Activated CD4-positive, alpha-beta T cell treated with anti-CD3 and anti-CD28 coated beads for 24 hours (primary cell): ENCODE data around the gene ATP11B.

Experiments used
- DNase-seq, 2 donors: peaks; one replicate each; pipeline ENCODE4 v3.0.0-alpha.2; 2020; ENCODE audit warnings: low read depth in 2 of 2

Gene ATP11B

DNA sequence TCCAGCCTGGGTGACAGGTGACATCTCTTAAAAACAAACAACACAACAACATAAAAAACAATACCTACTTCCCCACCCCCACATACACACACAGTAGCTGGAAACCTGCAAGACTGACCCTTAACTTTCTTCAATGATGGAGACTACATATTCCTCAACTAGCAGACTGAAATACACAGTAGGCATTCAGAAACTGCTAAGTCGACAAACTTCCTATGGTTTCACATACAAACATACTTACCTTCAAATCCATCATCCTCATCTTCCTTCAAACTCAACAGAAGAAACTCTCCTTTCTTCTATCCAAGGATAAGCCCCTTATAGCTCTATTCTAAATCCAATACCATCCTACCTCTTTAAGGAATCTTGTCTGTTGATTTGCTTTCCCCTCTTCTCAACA, 156.4 kb downstream of the ATP11B start:
- no peak for DNase-seq

DNA sequence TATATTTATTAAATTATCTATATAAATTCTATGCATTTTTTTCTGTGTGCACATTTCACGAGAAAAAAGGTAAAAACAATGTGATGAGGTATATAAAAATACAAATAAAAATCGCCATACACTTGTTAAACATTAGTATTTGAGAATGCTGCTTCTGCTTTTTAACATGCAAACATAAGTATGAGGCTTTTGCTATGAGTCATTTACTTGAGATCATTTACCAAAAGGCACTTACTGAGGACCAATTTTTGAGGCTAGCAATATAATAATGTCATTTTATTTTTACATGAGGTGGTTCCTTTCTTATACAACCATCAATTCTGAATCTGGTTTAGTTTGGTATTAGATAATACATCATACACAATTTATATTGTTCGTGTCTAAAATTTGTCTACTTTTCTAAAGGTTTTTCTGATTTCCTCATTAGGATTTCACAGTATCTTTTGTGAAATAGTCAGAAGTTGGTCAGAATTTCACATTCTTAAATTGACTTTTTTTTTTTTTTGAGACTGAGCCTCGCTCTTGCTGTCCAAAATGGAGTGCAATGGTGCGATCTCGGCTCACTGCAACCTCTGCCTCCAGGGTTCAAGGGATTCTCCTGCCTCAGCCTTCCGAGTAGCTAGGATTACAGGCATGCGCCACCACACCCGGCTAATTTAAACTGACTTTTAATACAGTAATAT, 161.4 kb downstream of the ATP11B start:
- no peak for DNase-seq

DNA sequence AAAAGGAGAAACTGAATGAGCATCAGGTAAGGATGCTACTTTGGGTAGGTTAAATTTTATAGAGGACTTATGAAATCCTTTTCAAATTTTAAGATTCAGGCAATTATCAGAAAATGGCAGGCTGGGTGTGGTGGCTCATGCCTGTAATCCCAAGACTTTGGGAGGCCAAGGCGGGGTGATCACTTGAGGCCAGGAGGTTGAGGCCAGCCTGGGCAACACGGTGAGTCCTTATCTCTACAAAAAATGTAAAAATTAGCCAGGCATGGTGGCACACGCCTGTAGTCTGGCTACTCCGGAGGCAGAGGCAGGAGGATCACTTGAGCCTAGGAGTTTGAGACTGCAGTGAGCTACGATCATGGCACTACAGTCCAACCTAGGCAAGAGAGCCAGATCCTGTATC, 163.9 kb downstream of the ATP11B start:
- no peak for DNase-seq

DNA sequence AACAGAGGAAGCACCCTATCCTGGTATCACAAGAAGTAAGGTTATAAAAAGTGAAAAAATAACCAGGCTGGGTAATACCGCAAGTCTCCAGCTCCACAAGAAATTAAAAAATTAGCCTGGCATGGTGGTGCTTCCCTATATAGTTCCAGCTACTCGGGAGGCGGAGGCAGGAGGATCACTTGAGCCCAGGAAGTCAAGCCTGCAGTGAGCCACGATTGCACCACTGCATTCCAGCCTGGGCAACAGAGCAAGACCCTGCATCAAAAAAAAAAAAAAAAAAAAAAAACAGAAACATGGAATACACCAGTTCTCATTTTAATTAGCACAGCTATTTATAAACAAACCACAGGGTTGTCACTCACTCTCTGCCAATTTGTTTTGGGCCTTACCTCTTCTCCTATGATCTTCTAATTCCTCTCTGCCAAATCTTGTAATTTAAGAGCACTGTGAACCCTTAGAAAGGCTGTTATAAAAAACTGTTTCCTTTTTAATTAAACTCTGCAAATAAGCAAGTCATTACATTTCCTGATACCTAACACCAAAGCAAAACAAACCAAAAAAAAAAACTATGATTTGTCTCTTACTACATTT, 164.5 kb downstream of the ATP11B start:
- no peak for DNase-seq

DNA sequence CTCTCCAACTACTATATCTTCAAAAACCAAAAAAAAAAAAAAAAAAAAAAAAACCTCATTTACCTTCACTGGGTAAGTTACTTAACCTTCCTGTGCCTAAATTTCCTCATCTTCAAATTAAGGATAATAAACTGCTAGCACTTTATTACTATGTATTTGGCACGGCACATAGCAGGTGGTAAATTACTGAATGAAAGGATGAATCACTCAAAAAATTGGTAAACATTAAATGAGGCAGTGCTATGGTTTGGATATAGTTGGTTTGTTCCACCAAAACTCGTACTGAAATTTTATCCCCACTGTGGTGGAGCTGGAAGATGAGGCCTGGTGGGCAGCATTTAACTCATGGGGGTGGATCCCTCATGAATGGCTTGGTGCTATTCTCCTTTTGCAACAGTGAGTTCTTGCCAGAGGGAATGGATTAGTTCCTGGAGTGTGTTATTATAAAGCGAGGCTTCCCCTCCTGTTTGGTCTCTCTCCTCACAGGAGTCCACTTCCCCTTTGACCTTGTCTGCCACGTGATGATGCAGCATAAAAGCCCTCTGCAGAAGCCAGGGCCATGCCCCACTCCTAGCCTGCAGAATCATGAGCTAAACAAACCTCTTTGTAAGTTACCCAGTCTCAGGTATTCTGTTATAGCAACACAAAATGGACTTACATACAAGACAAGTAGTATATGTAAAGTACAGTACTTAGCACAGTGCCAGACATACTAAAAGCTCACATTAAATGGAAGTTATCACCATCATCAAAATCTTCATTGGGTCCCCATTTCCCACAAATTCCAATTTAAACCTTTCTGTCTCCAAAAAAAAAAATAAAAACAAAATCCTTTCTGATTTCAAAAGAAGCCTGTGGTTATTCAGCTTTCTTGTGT, 166.4 kb downstream of the ATP11B start:
- no peak for DNase-seq

DNA sequence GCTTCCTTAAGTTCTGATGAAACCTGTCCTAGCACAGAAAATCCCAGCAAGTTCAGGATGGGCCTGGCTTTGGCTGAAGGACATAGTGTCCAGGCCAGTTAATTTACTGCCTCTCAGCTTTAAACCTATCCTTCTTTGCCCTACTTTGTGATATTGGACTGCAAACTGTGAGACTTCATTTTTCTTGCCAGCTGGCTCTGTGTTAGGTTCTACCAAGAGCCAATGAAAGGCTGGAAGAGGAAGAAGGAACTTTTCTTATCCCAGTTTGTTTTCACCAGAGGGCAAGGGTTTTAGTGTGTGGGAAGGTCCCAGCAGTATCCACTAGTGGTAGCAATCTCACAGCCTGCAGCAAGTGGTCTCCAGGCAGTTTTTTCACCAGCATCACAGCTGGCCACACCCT, 168.9 kb downstream of the ATP11B start:
- no peak for DNase-seq

DNA sequence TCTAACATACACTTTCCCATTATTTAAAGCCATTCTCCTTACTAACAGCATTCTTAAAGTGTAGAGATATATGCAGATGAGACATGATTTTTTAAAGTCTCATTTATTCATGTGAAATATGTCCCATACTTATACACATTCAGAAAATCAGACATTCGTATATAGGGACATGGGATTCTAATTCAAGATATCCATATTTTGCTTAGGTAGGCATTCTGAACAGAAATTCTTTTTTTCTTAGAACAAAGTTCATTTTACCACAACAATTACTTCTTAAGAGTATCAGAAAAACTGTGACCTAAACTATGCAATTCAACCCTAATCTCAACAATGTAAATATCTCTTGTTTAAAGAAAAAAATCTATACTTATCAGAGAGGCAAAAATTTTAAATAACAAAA, 170.9 kb downstream of the ATP11B start:
- no peak for DNase-seq

DNA sequence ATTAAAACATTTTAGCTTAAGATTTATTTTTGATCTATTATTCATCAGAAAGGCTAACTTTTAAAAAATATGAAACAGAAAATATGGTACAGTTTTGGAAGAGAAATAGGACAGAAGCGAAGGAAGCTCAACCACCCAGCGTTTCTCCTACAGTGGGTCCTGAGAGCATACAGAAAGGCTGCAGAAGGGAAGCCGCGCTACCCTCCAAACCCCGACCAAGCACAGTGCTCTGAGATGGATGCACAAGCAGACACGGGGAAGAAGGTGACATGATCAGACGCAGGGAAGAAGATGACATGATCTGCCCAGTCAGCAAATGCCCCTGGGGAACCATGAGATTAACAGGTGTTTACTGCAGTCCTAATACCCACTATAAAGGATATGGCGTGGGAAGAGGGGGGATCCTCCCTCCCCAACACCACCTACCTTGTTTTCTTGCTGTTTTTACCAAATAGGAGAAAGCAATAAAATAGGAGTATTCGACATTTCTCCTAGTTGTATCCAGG, 172.6 kb downstream of the ATP11B start:
- no peak for DNase-seq

DNA sequence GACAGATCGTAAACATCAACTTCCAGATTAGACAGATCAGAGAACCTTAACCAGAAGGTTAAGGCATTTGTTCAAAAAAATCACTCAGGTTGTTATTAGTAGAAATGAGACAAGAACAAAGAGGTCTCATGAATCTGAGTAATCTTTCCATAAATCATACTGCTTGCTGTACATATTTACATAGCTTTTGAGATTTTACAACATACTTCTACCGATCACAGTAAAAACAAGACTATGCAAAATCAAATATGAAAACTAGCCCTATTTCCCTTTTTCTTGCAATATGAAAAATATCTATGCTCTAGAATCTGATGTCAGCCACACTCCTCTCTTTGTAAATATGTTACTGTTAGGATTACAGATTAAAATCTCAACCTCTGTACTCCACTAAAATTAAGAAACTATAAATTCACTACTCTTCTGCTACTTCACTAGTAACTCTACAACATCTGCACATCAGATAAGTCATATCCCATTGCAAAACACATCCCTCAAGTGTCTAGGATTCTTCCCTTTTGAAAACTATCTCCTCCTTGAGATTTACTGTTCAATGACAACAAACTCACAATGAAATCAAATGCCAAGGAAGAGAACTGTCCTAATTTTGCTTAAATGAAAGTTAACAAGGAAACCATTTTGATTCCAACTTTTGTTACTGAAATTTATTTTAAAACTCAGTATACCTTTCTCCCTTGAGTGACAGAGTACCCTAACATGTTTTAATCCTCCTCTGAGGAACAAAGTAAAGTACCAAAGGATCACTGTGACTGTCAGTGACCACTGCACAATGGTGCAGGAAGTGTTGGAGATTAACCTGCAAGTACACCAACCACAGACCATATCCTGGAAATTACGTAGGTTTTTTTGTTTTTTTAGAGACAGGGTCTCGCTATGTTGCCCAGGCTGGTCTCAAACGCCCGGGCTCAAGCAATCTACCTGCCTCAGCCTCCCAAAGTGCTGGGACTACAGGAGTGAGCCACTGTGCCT, 174.2 kb downstream of the ATP11B start:
- no peak for DNase-seq

DNA sequence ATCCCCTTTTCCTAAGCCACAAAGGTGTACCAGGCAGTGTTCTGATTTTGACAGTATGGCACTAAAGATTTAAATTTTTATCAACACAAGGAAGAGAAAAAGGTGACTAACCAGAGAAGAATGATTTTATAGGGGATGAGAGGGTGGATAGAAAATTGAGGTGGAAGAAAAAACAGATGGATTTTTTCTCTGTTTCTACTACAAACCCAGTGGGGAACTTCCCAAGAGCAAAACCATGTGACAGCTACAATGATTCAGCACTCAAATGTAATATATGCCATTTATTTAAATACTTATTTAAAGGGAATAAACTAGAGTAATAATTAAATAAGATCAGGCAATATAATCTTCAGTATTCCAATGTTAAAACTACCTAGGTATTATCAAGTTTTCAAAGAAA, 176.0 kb downstream of the ATP11B start:
- no peak for DNase-seq

DNA sequence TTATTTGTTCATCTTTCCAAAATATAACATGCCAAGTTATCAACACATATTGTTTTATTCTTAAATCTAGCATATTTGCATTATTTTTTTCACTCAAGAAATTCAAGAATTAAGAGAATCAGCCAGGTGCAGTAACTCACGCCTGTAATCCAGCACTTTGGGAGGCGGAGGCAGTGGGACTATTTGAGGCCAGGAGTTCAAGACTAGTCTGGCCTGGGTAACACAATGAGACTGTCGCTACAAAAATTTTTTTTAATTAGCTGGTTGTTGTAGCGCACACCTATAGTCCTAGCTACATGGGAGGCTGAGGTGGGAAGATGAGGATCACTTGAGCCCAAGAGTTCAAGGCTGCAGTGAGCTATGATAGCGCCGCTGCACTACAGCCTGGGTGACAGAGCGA, 176.5 kb downstream of the ATP11B start:
- DNase-seq: no peak

DNA sequence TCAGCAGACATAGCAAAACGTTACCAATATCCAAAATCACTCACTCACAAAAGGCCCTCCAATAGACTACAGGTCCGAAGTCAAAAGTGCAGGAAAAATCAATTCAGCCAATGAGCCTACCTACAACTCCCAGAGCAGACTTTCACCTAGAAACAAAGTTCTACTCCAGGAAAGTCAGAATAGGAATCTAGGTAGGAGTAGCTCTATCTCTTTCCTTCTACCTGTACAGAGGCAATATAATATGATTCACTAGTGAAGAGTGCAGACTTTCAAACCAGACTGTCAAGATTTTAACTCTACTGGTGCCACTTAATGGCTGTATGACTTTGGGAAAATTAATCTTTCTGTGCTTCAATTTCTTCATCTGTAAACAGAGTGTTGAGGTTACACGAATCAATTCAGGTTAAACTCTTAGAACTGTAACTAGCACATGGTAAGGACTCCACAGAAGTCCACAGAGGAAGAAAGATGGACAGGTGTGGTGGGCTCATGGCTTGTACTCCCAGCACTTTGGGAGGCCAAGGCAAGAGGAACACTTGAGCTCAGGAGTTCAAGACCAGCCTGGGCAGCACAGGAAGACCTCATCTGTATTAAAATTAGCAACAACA, 177.6 kb downstream of the ATP11B start:
- DNase-seq: no peak
